Subcutaneous abdominal adipose tissue (tissue), 5 donors: ENCODE results near the gene NMT1.

Experiments used
- H3K27ac ChIP-seq: one replicate; pipeline ENCODE4 v1.7.0; 2013; ENCODE audit warnings: low read depth, mild to moderate bottlenecking, inconsistent platforms, low read length, moderate library complexity
- H3K27me3 ChIP-seq, 5 donors: one replicate each; pipeline ENCODE4 v1.7.0; 2013; ENCODE audit warnings: low read length in 5 of 5, inconsistent platforms in 1 of 5; ENCODE audit not compliant: control insufficient read depth in 5 of 5, insufficient read depth in 4 of 5
- H3K36me3 ChIP-seq, 5 donors: one replicate each; pipeline ENCODE4 v1.7.0; 2013; ENCODE audit warnings: low read length in 5 of 5; ENCODE audit not compliant: control insufficient read depth in 5 of 5, insufficient read depth in 5 of 5
- H3K4me1 ChIP-seq, 5 donors: one replicate each; pipeline ENCODE4 v1.7.0; 2013; ENCODE audit warnings: low read length in 5 of 5, mild to moderate bottlenecking in 3 of 5, moderate library complexity in 1 of 5; ENCODE audit not compliant: control insufficient read depth in 5 of 5, insufficient read depth in 5 of 5
- H3K4me3 ChIP-seq, 5 donors: one replicate each; pipeline ENCODE4 v1.7.0; 2013; ENCODE audit warnings: low read length in 5 of 5, low read depth in 1 of 5
- H3K9ac ChIP-seq, 5 donors: one replicate each; pipeline ENCODE4 v1.7.0; 2013; ENCODE audit warnings: low read length in 5 of 5, mild to moderate bottlenecking in 4 of 5, moderate library complexity in 3 of 5
- H3K9me3 ChIP-seq, 5 donors: one replicate each; pipeline ENCODE4 v1.7.0; 2013; ENCODE audit warnings: low read length in 5 of 5; ENCODE audit not compliant: control insufficient read depth in 5 of 5
- donor health status: healthy.
- donor health status: healthy.
- donor health status: healthy.
- donor health status: healthy.
- donor health status: healthy.

NMT1 gene

GRCh38 chr17:45101883-45102811 lies 41.0 kb downstream of the NMT1 start:
- no peaks in the 10 kb centered on the region for H3K27me3 ChIP-seq
- H3K4me1 ChIP-seq: peaks cover 4 to 49% (median 39%) of the 10 kb centered on the region in 5 donors
- H3K4me3 ChIP-seq: no peak overlapping the region
- H3K9ac ChIP-seq: peak overlapping the region in 1 of 5 donors; percentile 5
- H3K9me3 ChIP-seq: no peaks in the 10 kb centered on the region
- peaks cover 0 to 88% (median 80%) of the 10 kb centered on the region in 5 donors for H3K36me3 ChIP-seq
- H3K27ac ChIP-seq: peak overlapping the region; percentile 41

DNA sequence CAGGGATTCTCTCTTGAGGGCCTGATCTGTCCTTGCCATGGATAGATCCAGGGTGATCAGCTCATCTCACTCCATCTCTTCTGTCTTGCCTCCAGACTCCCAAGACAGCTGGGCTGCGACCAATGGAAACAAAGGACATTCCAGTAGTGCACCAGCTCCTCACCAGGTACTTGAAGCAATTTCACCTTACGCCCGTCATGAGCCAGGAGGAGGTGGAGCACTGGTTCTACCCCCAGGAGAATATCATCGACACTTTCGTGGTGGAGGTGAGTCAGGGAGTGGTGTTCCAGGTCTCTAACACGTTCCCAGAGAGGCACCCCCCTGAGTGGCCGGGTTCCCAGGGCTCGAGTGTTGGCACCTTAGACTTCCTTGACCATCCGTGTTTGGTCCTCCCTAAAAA lies 41.7 kb downstream of the NMT1 start:
- Histone ChIP-seq H3K36me3 (peaks cover 0 to 88% (median 80%) of the 10 kb centered on the region in 5 donors), H3K4me1 (peaks cover 2 to 42% (median 32%) of the 10 kb centered on the region in 5 donors), H3K4me3 (no peak overlapping the region), H3K27ac (no peak overlapping the region), H3K9ac (no peak overlapping the region), H3K27me3 (no peaks in the 10 kb centered on the region), H3K9me3 (no peaks in the 10 kb centered on the region)

GRCh38 chr17:45103269-45103795 lies 42.2 kb downstream of the NMT1 start:
- Histone ChIP-seq H3K36me3 (peaks cover 0 to 88% (median 80%) of the 10 kb centered on the region in 5 donors), H3K9ac (no peak overlapping the region), H3K9me3 (no peaks in the 10 kb centered on the region), H3K4me3 (no peak overlapping the region), H3K27ac (no peak overlapping the region), H3K27me3 (no peaks in the 10 kb centered on the region), H3K4me1 (peaks cover 0 to 37% (median 27%) of the 10 kb centered on the region in 5 donors)

DNA sequence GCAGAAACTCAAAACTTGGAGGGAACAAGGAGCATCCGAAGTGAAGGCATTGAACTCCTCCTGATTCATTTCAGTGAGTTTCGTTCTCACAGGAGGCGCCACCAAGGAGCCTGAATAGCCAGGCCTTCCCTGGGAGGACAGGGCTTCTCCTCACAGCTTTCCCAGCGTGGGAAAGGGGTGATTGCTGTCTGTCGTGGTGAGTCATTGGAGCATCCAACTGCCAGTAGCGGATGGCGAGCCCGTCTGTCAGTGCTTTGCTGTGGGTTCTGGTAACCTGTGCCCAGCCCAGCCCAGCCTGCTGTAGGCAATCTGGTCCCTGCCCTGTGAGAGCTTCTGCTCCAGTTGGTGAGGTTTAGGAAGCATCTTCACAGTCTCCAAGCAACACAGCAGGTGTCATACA lies 42.9 kb downstream of the NMT1 start:
- Histone ChIP-seq H3K27ac (peak overlapping the region; percentile 30), H3K36me3 (peaks cover 0 to 89% (median 79%) of the 10 kb centered on the region in 5 donors), H3K4me1 (peaks cover 0 to 33% (median 20%) of the 10 kb centered on the region in 5 donors), H3K27me3 (no peaks in the 10 kb centered on the region), H3K4me3 (no peak overlapping the region), H3K9me3 (no peaks in the 10 kb centered on the region), H3K9ac (peak overlapping the region in 1 of 5 donors; percentile 68)

DNA sequence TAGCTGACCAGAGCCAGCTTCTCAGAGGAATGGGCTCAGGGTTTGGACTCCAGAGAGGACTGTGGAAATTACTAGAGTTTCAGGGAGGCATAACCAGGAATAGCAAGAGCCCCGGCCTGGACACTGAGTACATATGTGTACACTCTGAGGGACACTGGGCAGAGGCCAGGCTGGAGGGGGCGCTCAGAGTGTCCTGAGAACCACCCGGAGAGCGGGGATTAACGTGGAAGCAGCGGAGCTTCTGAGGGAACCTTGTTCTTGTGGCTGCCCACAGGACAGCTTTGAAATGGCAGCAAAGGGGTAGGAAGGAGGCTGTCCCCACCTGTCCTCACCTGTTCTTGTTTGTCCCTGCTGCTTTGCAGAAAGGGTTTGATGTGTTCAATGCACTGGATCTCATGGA lies 43.4 kb downstream of the NMT1 start:
- no peaks in the 10 kb centered on the region for H3K9me3 ChIP-seq
- H3K9ac ChIP-seq: no peak overlapping the region
- peak overlapping the region; percentile 19 for H3K27ac ChIP-seq
- H3K4me3 ChIP-seq: no peak overlapping the region
- H3K27me3 ChIP-seq: no peaks in the 10 kb centered on the region
- H3K4me1 ChIP-seq: peaks cover 0 to 37% (median 19%) of the 10 kb centered on the region in 5 donors
- H3K36me3 ChIP-seq: peaks cover 0 to 88% (median 75%) of the 10 kb centered on the region in 5 donors

GRCh38 chr17:45104907-45105624 lies 43.9 kb downstream of the NMT1 start:
- Histone ChIP-seq H3K27ac (peak overlapping the region; percentile 19), H3K4me1 (peaks cover 0 to 37% (median 19%) of the 10 kb centered on the region in 5 donors), H3K4me3 (no peak overlapping the region), H3K9me3 (no peaks in the 10 kb centered on the region), H3K36me3 (peaks cover 0 to 83% (median 69%) of the 10 kb centered on the region in 5 donors), H3K27me3 (no peaks in the 10 kb centered on the region), H3K9ac (no peak overlapping the region)

DNA sequence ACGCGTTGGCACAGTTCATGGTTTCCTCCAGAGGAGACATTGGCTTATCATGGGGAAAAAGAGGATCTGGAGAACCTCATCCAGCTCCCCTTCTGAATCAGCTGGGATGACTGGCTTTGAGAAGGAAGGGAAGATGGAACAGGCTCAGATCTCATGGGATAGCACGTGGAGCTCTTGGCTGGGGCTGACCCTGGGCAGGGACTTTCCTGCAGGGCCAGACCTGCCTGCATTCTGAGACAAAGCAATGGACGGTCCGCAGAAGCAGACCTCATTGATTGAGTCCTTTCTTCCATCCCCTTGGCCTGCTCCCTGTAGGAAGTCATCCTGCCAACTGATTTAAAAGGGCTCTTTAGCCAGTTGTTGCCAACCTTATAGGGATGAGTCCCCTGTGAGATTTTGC lies 45.0 kb downstream of the NMT1 start:
- Histone ChIP-seq H3K27me3 (no peaks in the 10 kb centered on the region), H3K36me3 (peaks cover 0 to 82% (median 69%) of the 10 kb centered on the region in 5 donors), H3K4me3 (no peak overlapping the region), H3K9ac (no peak overlapping the region), H3K4me1 (peaks cover 0 to 46% (median 28%) of the 10 kb centered on the region in 5 donors), H3K9me3 (no peaks in the 10 kb centered on the region), H3K27ac (peak overlapping the region; percentile 11)

DNA sequence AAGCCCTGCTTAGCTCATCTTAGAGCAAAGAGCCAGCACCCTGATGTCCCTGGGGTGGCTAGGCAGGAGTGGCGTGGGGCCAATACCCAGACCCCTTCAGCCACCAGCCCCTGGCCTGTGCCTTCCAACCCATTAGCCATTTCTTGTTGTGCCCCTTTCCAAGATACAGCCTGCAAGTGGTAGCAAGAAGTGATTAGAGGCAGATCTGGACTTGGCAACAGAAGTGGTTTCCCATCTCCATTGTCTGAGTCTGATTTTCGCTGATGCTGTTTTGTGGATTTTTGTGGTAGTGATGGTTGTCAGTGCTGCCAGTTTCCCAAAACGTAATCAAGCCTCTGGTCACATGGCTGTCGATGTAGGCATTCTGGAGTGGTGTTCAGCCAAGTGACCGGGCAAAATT lies 45.5 kb downstream of the NMT1 start:
- H3K36me3 ChIP-seq: peaks cover 0 to 78% (median 68%) of the 10 kb centered on the region in 5 donors
- no peaks in the 10 kb centered on the region for H3K9me3 ChIP-seq
- H3K9ac ChIP-seq: peak overlapping the region in 1 of 5 donors; percentile 42
- H3K27me3 ChIP-seq: no peaks in the 10 kb centered on the region
- no peak overlapping the region for H3K4me3 ChIP-seq
- H3K4me1 ChIP-seq: peaks cover 0 to 49% (median 33%) of the 10 kb centered on the region in 5 donors
- H3K27ac ChIP-seq: peak overlapping the region; percentile 11

GRCh38 chr17:45107293-45108010 lies 46.3 kb downstream of the NMT1 start:
- no peak overlapping the region for H3K27ac ChIP-seq
- peaks cover 0 to 51% (median 42%) of the 10 kb centered on the region in 5 donors for H3K4me1 ChIP-seq
- no peaks in the 10 kb centered on the region for H3K27me3 ChIP-seq
- H3K4me3 ChIP-seq: no peak overlapping the region
- H3K9ac ChIP-seq: no peak overlapping the region
- peaks cover 0 to 73% (median 64%) of the 10 kb centered on the region in 5 donors for H3K36me3 ChIP-seq
- no peaks in the 10 kb centered on the region for H3K9me3 ChIP-seq
